ENCODE results near the gene MYZAP.
A peak's percentile ranks its signal among the peaks of the same experiment; 100 is the strongest.

Gene MYZAP

GRCh38 chr15:57663262-57663661, 71.6 kb downstream of the MYZAP start:
- Histone ChIP-seq H3K27ac (no peak overlapping the region), H3K4me3 (no peak overlapping the region)
- TF ChIP-seq CTCF (IDR thresholded peaks at IDR 0.05), result no peak
- no peak for DNase-seq (ENCODE audit: low spot score)

GRCh38 chr15:57665194-57665593, 73.5 kb downstream of the MYZAP start:
- DNase-seq (ENCODE audit: low spot score), result no peak
- H3K27ac ChIP-seq, result no peak overlapping the region
- no peak for TF ChIP-seq CTCF (IDR thresholded peaks at IDR 0.05)
- no peak overlapping the region for H3K4me3 ChIP-seq

GRCh38 chr15:57665939-57666338, 74.2 kb downstream of the MYZAP start:
- no peak for TF ChIP-seq CTCF (IDR thresholded peaks at IDR 0.05)
- Histone ChIP-seq H3K27ac (no peak overlapping the region), H3K4me3 (no peak overlapping the region)
- no peak for DNase-seq (ENCODE audit: low spot score)

GRCh38 chr15:57667171-57667849, 75.6 kb downstream of the MYZAP start:
- no peak for DNase-seq (ENCODE audit: low spot score)
- Histone ChIP-seq H3K27ac (peak overlapping the region in 1 of 2 donors; percentile 34), H3K4me3 (peak overlapping the region; percentile 37)
- no peak for TF ChIP-seq CTCF (IDR thresholded peaks at IDR 0.05)

- H3K4me3 ChIP-seq, result no peak overlapping the region
- DNase-seq (ENCODE audit: low spot score), result no peak
- no peak for TF ChIP-seq CTCF (IDR thresholded peaks at IDR 0.05)
- H3K27ac ChIP-seq, result no peak overlapping the region
Measured at GRCh38 chr15:57668016-57668415, 76.3 kb downstream of the MYZAP start.

- H3K4me3 ChIP-seq, result no peak overlapping the region
- DNase-seq (ENCODE audit: low spot score), result no peak
- TF ChIP-seq CTCF (IDR thresholded peaks at IDR 0.05), result no peak
- H3K27ac ChIP-seq, result no peak overlapping the region
Measured at GRCh38 chr15:57671636-57672035, 79.9 kb downstream of the MYZAP start.

GRCh38 chr15:57675481-57676181, 83.9 kb downstream of the MYZAP start:
- TF ChIP-seq CTCF (IDR thresholded peaks at IDR 0.05), result no peak
- Histone ChIP-seq H3K4me3 (no peak overlapping the region), H3K27ac (no peak overlapping the region)
- no peak for DNase-seq (ENCODE audit: low spot score)
